DMS153 treated with DMSO at 0.1 percent for 48 hours (cell line): Measurements from ENCODE around the gene SPDYE17.
"Not testable (repeated sequence)": the region's sequence is repeated elsewhere in the genome, so short reads cannot be mapped to it uniquely, and the experiment has no call there.

ENCODE experiments used
- DNase-seq: peaks from one replicate; lab custom pipeline; 2025; ENCODE audit not compliant: unreplicated experiment; lab: John Stamatoyannopoulos, UW

SPDYE17 gene

DNA sequence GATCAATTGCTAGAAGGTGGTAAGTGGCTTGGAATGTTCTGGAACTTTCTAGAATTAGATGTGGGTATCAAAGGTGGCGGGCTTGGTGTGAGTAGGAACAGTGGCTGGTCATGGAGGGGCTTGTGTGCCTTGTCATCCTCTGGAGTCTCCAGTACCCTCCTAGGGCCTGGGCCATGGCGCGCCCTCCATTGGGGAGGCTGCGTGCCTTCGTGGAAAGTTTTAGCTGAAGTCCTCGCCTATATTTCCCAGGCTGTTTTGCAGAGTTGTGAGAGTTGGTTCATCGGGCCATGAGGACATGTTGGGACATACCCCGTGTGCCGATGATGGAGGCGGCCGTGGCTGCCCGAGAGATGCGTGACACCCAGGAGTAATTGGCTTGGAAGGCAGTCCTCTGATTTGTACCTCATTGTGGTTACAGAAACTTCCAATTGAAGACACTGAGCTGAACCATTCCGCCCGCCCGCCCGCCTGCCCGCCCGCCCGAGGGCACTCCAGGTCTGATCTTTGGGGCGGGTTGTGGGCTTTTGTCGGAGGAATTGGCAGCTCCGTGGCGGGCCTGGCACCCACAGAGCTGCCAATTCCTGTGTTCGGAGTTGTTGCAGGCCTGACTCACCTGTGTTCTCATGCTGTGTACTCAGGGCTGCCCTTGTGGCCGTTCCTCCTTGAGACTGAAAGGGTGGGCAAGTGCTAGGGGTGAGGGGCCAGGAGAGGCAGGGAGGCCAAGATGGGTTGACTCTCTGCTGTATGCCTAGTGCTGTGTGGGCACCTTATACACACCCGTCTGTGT is 57.2 kb downstream of the SPDYE17 start:
- not testable (repeated sequence) for DNase-seq

GRCh38 chr7:76974336-76974735 is 57.8 kb downstream of the SPDYE17 start:
- not testable (repeated sequence) for DNase-seq

DNA sequence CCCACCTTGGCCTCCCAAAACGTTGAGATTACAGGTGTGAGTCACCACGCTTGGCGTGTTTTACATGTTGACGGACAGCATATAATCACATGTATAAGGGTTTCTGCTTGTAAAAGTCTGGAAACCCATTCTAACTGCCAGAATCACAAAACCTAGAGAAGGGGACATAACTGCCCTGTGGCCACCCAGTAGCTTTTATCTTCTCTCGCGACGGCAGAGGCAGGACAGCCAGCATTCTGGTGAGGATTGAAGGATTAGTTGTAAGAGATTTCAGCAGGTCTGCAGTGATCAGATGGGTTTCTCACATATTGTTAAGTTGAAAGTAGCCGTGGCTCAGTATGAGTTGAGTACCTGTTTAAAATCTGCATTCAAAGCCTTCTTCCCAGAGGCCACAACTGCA is 59.8 kb downstream of the SPDYE17 start:
- not testable (repeated sequence) for DNase-seq
